GM19035 (cell line): ENCODE data around the gene ZNF160.

Source experiments
- ATAC-seq: cut with Tn5 transposase; IDR thresholded peaks from one replicate; pipeline ENCODE4 v1.9.1; 2021; ENCODE audit not compliant: unreplicated experiment

The ZNF160 gene

DNA sequence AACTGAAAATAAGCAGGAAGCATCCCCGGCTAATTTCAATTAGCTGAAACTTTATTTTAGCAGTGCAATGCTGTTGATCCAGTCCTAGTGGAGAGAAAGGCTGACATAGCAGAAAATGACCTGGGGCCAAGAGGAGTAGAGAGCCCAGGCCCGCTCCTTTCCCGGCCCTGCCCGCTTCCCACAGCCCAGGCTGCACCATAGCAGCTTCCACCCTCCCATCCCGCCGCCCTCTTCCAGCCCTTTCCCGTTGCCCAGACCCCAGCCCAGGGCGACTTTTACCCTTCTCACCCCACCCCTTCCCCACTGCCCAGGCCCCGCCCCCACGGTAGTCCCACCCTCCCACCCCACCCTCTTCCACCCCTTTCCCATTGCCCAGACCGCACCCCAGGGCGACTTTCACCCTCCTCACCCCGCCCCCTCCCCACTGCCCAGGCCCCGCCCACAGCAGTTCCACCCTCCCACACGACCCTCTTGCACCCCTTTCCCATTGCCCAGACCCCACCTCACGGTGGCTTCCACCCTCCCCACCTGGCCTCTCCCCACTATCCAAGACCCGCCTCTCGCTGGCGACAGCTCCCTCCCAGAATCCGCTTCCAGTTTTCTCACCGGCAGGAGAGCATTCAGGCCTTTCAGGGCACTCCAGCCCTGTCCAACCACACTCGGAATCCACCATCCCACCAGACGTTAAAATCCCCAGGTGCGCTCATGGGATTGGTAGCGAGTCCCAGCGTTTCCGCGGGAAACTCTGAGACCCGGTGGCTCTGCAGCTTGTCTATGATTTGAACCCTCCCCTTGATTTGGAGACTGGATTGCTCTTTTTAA, 8.3 kb downstream of the ZNF160 start:
- no peak for ATAC-seq

- no peak for ATAC-seq
Measured at GRCh38 chr19:53092723-53093122, 10.5 kb downstream of the ZNF160 start.

- ATAC-seq: no peak
Measured at GRCh38 chr19:53091413-53092254, 11.6 kb downstream of the ZNF160 start.

DNA sequence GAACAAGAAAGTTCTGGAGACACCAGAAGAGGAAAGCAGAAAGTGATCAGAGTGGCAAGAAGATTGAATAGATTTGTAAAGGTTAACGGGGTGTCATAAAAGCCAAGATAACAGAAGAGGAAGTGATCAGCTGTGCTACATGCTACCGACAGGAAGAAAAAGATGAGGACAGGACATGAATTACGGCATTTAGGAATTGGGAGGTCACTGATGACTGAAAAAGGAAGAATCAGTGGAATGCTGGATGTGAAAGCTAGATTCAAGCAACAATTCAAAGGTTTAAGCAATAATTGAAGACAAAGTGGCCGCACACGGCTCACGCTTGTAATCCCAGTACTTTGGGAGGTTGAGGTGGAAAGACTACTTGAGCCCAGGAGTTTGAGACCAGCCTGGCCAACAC, 15.1 kb downstream of the ZNF160 start:
- ATAC-seq: no peak

- no peak for ATAC-seq
Measured at GRCh38 chr19:53086949-53087348, 16.3 kb downstream of the ZNF160 start.

GRCh38 chr19:53085496-53085895, 17.7 kb downstream of the ZNF160 start:
- ATAC-seq: no peak

- ATAC-seq: no peak
Measured at GRCh38 chr19:53082929-53083328, 20.3 kb downstream of the ZNF160 start.

GRCh38 chr19:53079313-53079924, 23.8 kb downstream of the ZNF160 start:
- no peak for ATAC-seq

GRCh38 chr19:53078668-53079067, 24.6 kb downstream of the ZNF160 start:
- ATAC-seq: no peak

- ATAC-seq: no peak
Measured at GRCh38 chr19:53076984-53077383, 26.2 kb downstream of the ZNF160 start.

GRCh38 chr19:53068834-53069233, 34.4 kb downstream of the ZNF160 start:
- ATAC-seq: no peak

GRCh38 chr19:53068199-53068598, 35.0 kb downstream of the ZNF160 start:
- no peak for ATAC-seq

DNA sequence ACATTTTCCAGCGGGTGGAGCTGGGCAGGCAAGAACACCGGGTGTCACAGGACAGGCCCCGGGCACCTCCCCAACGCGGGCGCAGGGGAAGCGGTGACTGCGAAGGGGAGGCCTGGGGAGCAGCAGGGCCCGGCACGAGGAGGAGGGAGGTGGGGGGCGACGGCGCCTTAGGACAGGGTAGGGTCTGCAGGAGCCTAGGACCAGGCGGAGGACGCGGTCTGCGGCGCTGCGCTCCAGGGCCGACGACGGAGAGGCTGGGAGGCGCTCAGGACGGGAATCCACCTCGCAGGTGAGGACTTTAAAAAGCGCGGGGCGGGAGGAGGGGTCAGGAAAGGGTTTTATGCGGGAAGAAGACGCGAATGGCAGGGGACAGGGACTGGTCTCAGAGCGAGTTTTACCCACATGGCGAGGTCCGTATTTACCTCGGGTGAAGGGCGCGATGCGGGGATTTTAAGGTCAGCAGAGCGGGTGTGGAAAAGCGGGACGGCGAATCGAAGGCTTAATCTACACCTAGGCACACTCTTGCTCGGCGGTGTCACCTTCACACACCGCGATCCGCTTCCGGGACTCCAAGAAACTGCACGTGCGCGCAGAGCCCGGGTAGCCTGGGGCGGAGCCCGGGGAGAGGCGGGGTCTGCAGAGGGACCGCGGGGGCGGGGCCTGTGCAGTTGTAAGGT, 45.2 kb downstream of the ZNF160 start:
- ATAC-seq: no peak

DNA sequence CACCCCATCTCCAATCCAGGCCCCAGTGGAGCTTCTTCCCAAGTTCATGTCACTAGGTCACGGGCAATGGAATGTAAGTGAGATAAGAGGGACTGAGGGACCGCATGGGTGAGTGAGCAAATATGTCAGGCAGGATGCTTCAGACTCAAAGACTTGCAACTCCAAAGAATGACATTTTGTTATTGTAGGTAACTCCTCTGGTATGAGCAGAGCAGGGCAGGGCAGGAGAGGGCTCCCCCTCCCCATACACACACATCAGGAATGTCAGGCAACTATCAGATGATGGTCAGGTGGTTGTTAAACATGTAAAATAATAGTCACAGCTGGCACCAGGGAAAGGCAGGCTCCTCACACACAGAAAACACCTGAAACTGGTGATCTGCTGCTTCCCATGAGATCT, 48.1 kb downstream of the ZNF160 start:
- ATAC-seq: no peak

DNA sequence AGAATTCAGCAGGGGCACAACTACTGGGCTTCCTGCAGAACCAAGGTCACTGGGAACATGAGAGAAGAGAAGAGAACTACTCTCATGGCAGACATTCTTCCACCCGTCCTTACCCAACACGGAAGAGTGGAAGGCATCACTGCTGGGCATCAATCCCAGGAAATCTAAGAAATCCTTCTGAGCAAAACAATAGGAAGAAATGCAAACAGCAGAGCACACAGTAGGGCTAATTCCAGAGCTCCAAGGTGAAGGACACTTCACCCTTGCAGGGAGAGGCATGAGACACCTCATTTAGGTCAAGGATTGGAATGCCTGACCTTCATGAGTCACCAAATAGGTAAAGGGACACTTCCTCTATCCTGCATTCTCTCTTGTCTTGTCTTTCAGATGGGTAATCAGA, 55.8 kb downstream of the ZNF160 start:
- ATAC-seq: no peak

GRCh38 chr19:53045536-53045935, 57.7 kb downstream of the ZNF160 start:
- no peak for ATAC-seq

- no peak for ATAC-seq
Measured at GRCh38 chr19:53041366-53041765, 61.9 kb downstream of the ZNF160 start.

DNA sequence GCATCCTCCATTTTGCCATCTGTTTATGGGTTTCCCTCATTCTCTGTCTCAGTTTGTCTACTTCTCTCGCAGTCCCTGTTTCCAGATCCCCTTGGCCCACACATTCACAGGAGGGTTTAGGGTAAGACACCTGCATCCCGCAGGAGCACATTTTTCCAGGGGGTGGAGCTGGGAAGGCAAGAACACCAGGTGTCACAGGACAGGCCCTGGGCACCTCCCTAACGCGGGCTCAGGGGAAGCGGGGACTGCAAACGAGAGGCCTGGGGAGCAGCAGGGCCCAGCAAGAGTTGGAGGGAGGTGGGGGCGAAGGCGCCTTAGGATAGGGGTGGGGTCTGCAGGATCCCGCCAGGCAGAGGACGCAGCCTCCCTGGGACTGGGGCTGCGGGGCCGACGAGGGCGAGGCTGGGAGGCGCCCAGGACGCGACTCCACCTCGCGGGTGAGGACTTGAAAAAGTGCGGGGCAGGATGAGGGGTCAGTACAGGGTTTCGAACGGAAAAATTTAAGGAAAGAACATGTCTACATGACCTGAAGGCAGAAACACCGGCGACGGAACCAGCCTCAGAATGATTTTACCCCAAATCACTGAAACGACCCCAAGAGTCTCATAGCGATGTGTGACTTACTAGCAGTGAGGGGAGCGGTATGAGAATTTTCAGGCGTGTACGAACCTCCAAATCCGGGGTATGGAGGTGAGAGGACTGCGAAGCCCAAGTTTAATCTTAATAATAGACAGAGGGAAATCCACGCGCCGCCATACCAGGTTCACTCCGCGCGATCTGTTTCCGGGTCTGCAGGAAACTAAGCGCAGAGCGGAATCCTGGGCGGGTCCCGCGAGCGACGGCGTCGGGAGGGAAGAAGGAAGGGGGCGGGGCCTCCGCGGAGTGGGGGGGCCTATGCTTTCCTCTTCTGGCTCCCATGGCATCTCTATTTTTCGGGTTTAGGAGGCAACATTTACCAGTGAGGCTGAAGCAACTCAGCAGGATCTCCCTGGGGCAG, 65.8 kb downstream of the ZNF160 start:
- ATAC-seq: no peak

GRCh38 chr19:53034948-53035675, 68.1 kb downstream of the ZNF160 start:
- no peak for ATAC-seq
